Upper lobe of right lung (tissue), 1 donor: ENCODE measurements around the gene SF3B2. TPM values are rescaled to one million over a fixed set of nuclear protein-coding genes. Genes with fewer than 3 reads are reported as not detected.

Experiments
- ATAC-seq: fragments of 200-7000 bp; cut with Tn5 transposase; one replicate; pipeline ENCODE4 v1.9.1; 2020; ENCODE audit warnings: mild to moderate bottlenecking, moderate library complexity
- DNase-seq: peaks from one replicate; pipeline ENCODE4 v3.0.0-alpha.2; 2020
- H3K27ac ChIP-seq: fragments of 200-600 bp; one replicate; pipeline ENCODE4 v1.8.0; 2022
- H3K27me3 ChIP-seq: fragments of 200-600 bp; one replicate; pipeline ENCODE4 v1.8.0; 2022; ENCODE audit warnings: mild to moderate bottlenecking
- H3K36me3 ChIP-seq: fragments of 200-600 bp; one replicate; pipeline ENCODE4 v1.8.0; 2022
- H3K4me1 ChIP-seq: fragments of 200-600 bp; one replicate; pipeline ENCODE4 v1.8.0; 2022
- H3K4me3 ChIP-seq: fragments of 200-600 bp; one replicate; pipeline ENCODE4 v1.8.0; 2022; ENCODE audit warnings: mild to moderate bottlenecking
- H3K9me3 ChIP-seq: fragments of 200-600 bp; one replicate; pipeline ENCODE4 v1.8.0; 2022
- intact Hi-C: fragments of 100-400 bp; cut with DNase I; formaldehyde crosslinking; loops from one replicate; pipeline ENCODE4 v1.11.0; 2022
- total RNA-seq: library from RNA; stranded (reverse); fragmentation: NEBNext Ultra II Directional; extraction: Animal tissue kit (Norgen Biotek cat#: 25700); gene quantifications from one replicate; pipeline ENCODE4 v1.2.1, GENCODE V29; 2021
- TF ChIP-seq, protein P1 (sequence below): fragments of 200-600 bp; IDR thresholded peaks from one replicate; pipeline ENCODE4 v1.8.0; 2022; ENCODE audit warnings: antibody characterized with exemption
- donor health status: DM: no; HTN: yes; CAD: no; lungs with severe emphysema.

SF3B2 gene
- total RNA-seq, 1 donor from 2014 or later = 149 TPM

DNA sequence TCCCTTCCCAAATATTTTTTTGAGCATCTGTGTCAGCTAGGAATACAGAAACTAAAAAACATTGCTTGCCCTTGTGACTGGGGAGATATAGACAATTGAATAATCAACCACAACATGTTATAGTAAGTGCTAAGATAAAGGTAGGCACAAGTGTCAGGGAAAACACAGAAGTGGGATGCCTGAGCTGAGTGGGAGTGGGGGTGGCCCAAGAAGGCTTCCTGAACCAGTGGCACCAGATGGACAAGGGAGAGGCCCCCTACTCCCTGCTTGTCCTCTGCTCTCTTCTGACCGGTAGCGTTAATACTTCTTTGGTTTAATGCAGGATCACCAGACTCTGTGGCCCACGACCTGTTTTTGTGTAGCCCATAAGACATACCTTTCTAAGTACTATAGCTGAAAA, 66.7 kb downstream of the SF3B2 start:
- Histone ChIP-seq H3K9me3 (no peaks in the 10 kb centered on the region), H3K4me1 (peaks cover 38% of the 10 kb centered on the region), H3K36me3 (no peaks in the 10 kb centered on the region), H3K4me3 (no peak overlapping the region), H3K27me3 (no peaks in the 10 kb centered on the region), H3K27ac (peak overlapping the region; percentile 36)
- TF ChIP-seq, protein P1, sequence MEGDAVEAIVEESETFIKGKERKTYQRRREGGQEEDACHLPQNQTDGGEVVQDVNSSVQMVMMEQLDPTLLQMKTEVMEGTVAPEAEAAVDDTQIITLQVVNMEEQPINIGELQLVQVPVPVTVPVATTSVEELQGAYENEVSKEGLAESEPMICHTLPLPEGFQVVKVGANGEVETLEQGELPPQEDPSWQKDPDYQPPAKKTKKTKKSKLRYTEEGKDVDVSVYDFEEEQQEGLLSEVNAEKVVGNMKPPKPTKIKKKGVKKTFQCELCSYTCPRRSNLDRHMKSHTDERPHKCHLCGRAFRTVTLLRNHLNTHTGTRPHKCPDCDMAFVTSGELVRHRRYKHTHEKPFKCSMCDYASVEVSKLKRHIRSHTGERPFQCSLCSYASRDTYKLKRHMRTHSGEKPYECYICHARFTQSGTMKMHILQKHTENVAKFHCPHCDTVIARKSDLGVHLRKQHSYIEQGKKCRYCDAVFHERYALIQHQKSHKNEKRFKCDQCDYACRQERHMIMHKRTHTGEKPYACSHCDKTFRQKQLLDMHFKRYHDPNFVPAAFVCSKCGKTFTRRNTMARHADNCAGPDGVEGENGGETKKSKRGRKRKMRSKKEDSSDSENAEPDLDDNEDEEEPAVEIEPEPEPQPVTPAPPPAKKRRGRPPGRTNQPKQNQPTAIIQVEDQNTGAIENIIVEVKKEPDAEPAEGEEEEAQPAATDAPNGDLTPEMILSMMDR = no peak
- intact Hi-C loops = no loop called here
- ATAC-seq = no peak
- no peak for DNase-seq

Other genes with a start within 250 kb of the SF3B2 start
- not detected for gene SNX32, start 218.4 kb upstream of the SF3B2 start, total RNA-seq
- gene CFL1, start 194.2 kb upstream of the SF3B2 start, total RNA-seq = 608 TPM
- 49.4 TPM for gene MUS81, start 191.9 kb upstream of the SF3B2 start, total RNA-seq
- gene EFEMP2, start 179.6 kb upstream of the SF3B2 start, total RNA-seq = 62.0 TPM
- 17.2 TPM for gene CTSW, start 172.5 kb upstream of the SF3B2 start, total RNA-seq
- gene FIBP, start 163.9 kb upstream of the SF3B2 start, total RNA-seq = 35.5 TPM
- gene CCDC85B, start 161.7 kb upstream of the SF3B2 start, total RNA-seq = 36.4 TPM
- gene FOSL1, start 152.0 kb upstream of the SF3B2 start, total RNA-seq = 3.9 TPM
- 34.7 TPM for gene C11orf68, start 133.3 kb upstream of the SF3B2 start, total RNA-seq
- gene DRAP1, start 132.9 kb upstream of the SF3B2 start, total RNA-seq = 62.8 TPM
- not detected for gene TSGA10IP, start 106.9 kb upstream of the SF3B2 start, total RNA-seq
- gene SART1, start 90.6 kb upstream of the SF3B2 start, total RNA-seq = 53.3 TPM
- 32.6 TPM for gene EIF1AD, start 50.2 kb upstream of the SF3B2 start, total RNA-seq
- gene BANF1, start 49.9 kb upstream of the SF3B2 start, total RNA-seq = 167 TPM
- gene CST6, start 40.4 kb upstream of the SF3B2 start, total RNA-seq = 23.7 TPM
- 3.4 TPM for gene CATSPER1, start 25.9 kb upstream of the SF3B2 start, total RNA-seq
- gene GAL3ST3, start 3.2 kb upstream of the SF3B2 start, total RNA-seq = not detected
- gene PACS1, start 17.9 kb downstream of the SF3B2 start, total RNA-seq = 55.9 TPM
- 27.6 TPM for gene KLC2, start 205.3 kb downstream of the SF3B2 start, total RNA-seq
- gene RAB1B, start 216.3 kb downstream of the SF3B2 start, total RNA-seq = 138 TPM
- 1.6 TPM for gene CNIH2, start 225.8 kb downstream of the SF3B2 start, total RNA-seq
- gene YIF1A, start 236.8 kb downstream of the SF3B2 start, total RNA-seq = 66.9 TPM
- 0.41 TPM for gene TMEM151A, start 239.5 kb downstream of the SF3B2 start, total RNA-seq